ENCODE results near the gene GIPC1. TPM values are rescaled to one million over a fixed set of nuclear protein-coding genes. Genes with fewer than 3 reads are reported as not detected.

The GIPC1 gene
- total RNA-seq, 1 donor from 2014 or later, result 97.7 TPM

DNA sequence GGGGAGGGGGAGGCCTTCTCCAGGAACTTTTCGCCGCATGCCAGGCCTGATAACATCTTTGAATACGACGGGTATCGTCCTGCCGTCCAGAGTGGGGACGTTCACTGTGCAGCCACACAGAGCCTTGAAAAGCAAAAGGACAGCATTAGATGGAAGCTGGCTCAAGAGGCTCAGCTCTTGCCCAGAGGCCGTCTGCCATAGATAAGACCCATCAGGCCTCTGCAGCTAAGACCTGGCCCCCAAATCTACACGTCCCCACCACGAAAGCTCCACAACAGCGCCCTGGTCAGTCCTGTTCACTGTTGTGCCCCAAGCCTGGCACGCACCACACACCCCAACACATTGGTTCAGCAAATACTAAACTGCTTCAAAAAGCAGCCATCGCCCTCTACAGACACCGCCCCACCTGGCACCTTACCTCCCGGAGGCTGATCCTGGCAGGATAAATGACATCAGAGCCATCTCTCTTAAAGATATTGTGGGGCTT is 20.2 kb upstream of the GIPC1 start:
- TF ChIP-seq, protein P1, sequence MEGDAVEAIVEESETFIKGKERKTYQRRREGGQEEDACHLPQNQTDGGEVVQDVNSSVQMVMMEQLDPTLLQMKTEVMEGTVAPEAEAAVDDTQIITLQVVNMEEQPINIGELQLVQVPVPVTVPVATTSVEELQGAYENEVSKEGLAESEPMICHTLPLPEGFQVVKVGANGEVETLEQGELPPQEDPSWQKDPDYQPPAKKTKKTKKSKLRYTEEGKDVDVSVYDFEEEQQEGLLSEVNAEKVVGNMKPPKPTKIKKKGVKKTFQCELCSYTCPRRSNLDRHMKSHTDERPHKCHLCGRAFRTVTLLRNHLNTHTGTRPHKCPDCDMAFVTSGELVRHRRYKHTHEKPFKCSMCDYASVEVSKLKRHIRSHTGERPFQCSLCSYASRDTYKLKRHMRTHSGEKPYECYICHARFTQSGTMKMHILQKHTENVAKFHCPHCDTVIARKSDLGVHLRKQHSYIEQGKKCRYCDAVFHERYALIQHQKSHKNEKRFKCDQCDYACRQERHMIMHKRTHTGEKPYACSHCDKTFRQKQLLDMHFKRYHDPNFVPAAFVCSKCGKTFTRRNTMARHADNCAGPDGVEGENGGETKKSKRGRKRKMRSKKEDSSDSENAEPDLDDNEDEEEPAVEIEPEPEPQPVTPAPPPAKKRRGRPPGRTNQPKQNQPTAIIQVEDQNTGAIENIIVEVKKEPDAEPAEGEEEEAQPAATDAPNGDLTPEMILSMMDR (IDR thresholded peaks at IDR 0.05), result peak; percentile 7
- Histone ChIP-seq H3K4me1 (peaks cover 39% of the 10 kb centered on the region), H3K27ac (no peak overlapping the region), H3K27me3 (no peaks in the 10 kb centered on the region), H3K36me3 (peaks cover 29% of the 10 kb centered on the region), H3K9me3 (no peaks in the 10 kb centered on the region), H3K4me3 (peak overlapping the region; percentile 98)
- no peak for ATAC-seq
- peak; percentile 70 for DNase-seq
- intact Hi-C loops (cut with DNase I), result no loop called here

DNA sequence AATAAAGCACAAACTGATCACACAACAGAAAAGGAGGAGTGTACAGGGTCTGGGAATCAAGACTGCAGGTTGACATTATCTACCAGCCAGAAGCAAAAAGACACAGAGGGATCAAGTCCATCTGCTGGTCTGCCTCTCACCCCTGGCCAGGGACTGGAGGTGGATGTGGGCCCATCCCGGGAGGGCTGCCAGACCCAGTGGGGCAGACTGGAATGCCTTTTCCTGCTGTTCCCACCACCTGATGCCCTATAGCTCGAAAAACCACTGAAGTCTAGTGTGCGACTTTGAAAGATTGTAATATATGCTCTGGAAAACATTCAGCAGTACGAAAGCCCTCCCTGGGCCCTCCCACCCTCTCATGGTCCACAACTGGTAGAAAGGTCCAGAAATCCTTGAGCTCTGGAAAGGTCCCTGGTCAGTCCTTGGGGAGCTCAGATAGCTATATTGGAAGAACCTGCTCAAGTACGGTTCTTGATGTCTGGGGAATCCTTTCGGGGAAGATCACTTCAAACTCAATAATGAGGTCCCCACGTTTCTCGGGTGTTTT is 19.6 kb upstream of the GIPC1 start:
- TF ChIP-seq, protein P1 (IDR thresholded peaks at IDR 0.05), result no peak
- Histone ChIP-seq H3K4me3 (peak overlapping the region; percentile 98), H3K36me3 (peaks cover 29% of the 10 kb centered on the region), H3K9me3 (no peaks in the 10 kb centered on the region), H3K27me3 (no peaks in the 10 kb centered on the region), H3K4me1 (peaks cover 42% of the 10 kb centered on the region), H3K27ac (peak overlapping the region; percentile 32)
- ATAC-seq, result no peak
- intact Hi-C loops (cut with DNase I), result no loop called here
- no peak for DNase-seq

DNA sequence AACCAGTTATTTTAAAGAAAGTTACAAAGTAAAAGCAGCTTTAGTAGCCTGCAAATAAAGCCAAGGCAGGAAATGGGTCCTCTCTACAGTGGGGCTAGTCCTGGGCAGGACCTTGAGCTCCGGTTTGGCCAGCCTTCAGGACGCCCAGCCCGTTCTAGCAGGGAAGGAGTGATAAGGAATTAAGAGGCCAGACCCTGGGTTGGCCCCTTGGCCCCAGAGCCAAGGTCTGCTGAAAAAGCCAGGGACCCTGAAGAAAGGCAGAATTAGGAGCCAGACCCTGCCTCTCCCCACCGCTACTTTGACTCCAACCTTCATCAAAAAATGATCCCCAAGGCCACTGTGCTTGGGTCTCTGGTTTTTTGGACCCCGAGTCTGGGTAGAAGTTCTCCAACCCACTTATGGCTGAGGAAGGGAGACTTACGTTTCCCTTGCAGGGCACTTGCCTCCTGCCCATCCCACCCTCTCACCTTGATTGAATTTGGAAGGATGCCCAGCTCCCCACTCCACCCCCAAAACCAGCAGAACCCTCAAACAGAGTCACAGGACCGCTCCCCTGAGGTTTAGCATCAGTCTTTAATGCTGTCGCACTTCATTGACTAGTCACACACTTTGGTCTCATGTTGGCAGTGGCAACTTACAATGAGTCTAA is 18.4 kb upstream of the GIPC1 start:
- ATAC-seq (no peak), DNase-seq (no peak)
- no peaks in the 10 kb centered on the region for H3K27me3 ChIP-seq
- peaks cover 42% of the 10 kb centered on the region for H3K4me1 ChIP-seq
- H3K27ac ChIP-seq, result peak overlapping the region; percentile 36
- H3K9me3 ChIP-seq, result no peaks in the 10 kb centered on the region
- peaks cover 29% of the 10 kb centered on the region for H3K36me3 ChIP-seq
- TF ChIP-seq, protein P1 (IDR thresholded peaks at IDR 0.05), result no peak
- no peak overlapping the region for H3K4me3 ChIP-seq
- intact Hi-C loops (cut with DNase I), result no loop called here

- TF ChIP-seq, protein P1 (IDR thresholded peaks at IDR 0.05), result no peak
- ATAC-seq (no peak), DNase-seq (no peak)
- no peak overlapping the region for H3K27ac ChIP-seq
- peaks cover 29% of the 10 kb centered on the region for H3K36me3 ChIP-seq
- no peak overlapping the region for H3K4me3 ChIP-seq
- no peaks in the 10 kb centered on the region for H3K9me3 ChIP-seq
- intact Hi-C loops (cut with DNase I), result no loop called here
- peaks cover 47% of the 10 kb centered on the region for H3K4me1 ChIP-seq
- H3K27me3 ChIP-seq, result no peaks in the 10 kb centered on the region
These were observed 16.6 kb upstream of the GIPC1 start for GRCh38 chr19:14512406-14512961.

DNA sequence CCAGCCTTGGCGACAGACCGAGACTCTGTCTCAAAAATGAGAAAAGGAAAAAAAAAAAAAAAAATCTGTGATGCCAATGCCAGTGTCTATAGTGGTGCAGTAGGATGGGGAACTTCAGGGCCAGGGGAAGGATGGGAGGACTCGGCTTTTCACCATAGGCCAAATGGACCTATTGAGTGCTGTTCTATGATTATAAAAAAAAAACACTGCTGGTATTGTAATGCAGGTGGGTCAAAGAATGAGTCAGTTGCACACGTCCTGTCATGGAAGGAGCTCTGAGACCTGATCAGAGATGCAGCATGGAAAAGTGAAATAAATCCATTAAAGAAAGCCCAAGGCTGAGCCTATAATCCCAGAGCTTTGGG is 15.3 kb upstream of the GIPC1 start:
- TF ChIP-seq, protein P1 (IDR thresholded peaks at IDR 0.05), result no peak

More for the DNA sequence above, 15.3 kb upstream of the GIPC1 start:
- Histone ChIP-seq H3K4me3 (no peak overlapping the region), H3K9me3 (no peaks in the 10 kb centered on the region), H3K4me1 (peaks cover 44% of the 10 kb centered on the region), H3K27ac (peak overlapping the region; percentile 80), H3K36me3 (peaks cover 26% of the 10 kb centered on the region), H3K27me3 (no peaks in the 10 kb centered on the region)
- intact Hi-C loops (cut with DNase I), result no loop called here
- ATAC-seq, result peak; percentile 1
- no peak for DNase-seq

Data from upper lobe of right lung (tissue), 1 donor.